Measurements from ENCODE around the gene DGKZ. TPM values are rescaled to one million over a fixed set of nuclear protein-coding genes. Genes with fewer than 3 reads are reported as not detected.

The DGKZ gene
- total and polyA plus RNA-seq, 5 experiments from 2014 or later = 47.1 to 243 (median 71.0) TPM

Small RNA genes within 50 kb of the gene (microRNA-seq; reads per million reads assigned to microRNA genes)
- gene MIR4688 (ENCODE audit: borderline microRNAs expressed) = 1.0 reads per million

Other genes starting within 250 kb of the DGKZ start
- gene PHF21A, start 226.0 kb upstream of the DGKZ start, total RNA-seq = 10 to 100 TPM; 55.7 to 60.7 TPM
- gene PHF21A, start 226.0 kb upstream of the DGKZ start, polyA plus RNA-seq = 1 to 10 TPM; 4.9 to 9.2 (median 6.6) TPM
- gene CREB3L1, start 69.8 kb upstream of the DGKZ start, total RNA-seq = not detected
- gene CREB3L1, start 69.8 kb upstream of the DGKZ start, polyA plus RNA-seq = not detected
- gene MDK, start 34.2 kb downstream of the DGKZ start, total RNA-seq = 1 to 10 TPM; 7.2 to 8.0 TPM
- under 1 TPM in 1 of 3 donors, not detected in 2; 0.52 TPM for gene MDK, start 34.2 kb downstream of the DGKZ start, polyA plus RNA-seq
- gene CHRM4, start 44.3 kb downstream of the DGKZ start, total RNA-seq = under 1 TPM; 0.25 to 0.73 TPM
- gene CHRM4, start 44.3 kb downstream of the DGKZ start, polyA plus RNA-seq = under 1 TPM in 2 of 3 donors, not detected in 1; 0.16 to 0.18 TPM
- gene AMBRA1, start 246.6 kb downstream of the DGKZ start, total RNA-seq = 10 to 100 TPM; 36.8 to 38.8 TPM
- 10 to 100 TPM in 1 of 3 donors, 1 to 10 TPM in 2; 6.1 to 16.3 (median 7.4) TPM for gene AMBRA1, start 246.6 kb downstream of the DGKZ start, polyA plus RNA-seq

All from naive thymus-derived CD8-positive, alpha-beta T cell (primary cell).